Uterus (tissue), 4 donors: ENCODE results near the gene BBX. TPM values are rescaled to one million over a fixed set of nuclear protein-coding genes. Genes with fewer than 3 reads are reported as not detected.
A peak's percentile ranks its signal among the peaks of the same experiment; 100 is the strongest.

Source experiments
- DNase-seq, 2 donors: peaks; one replicate each; pipeline ENCODE4 v3.0.0-alpha.2; 2019 to 2020
- H3K27ac ChIP-seq, 2 donors: fragments of 200-600 bp; sonication (generic); 1 replicate in 1 of 2; 2 replicates in 1 of 2; pipeline ENCODE4 v1.5.1; 2016 to 2018
- H3K27me3 ChIP-seq, 2 donors: fragments of 200-600 bp; sonication (generic); one replicate each; pipeline ENCODE4 v1.5.1; 2018 to 2019; ENCODE audit warnings: control low read depth in 1 of 2
- H3K36me3 ChIP-seq, 2 donors: fragments of 200-600 bp; sonication (generic); one replicate each; pipeline ENCODE4 v1.5.1; 2019; ENCODE audit warnings: control low read depth in 1 of 2
- H3K4me1 ChIP-seq, 2 donors: fragments of 200-600 bp; sonication (generic); one replicate each; pipeline ENCODE4 v1.5.1; 2018 to 2019; ENCODE audit warnings: control low read depth in 1 of 2
- H3K4me3 ChIP-seq, 2 donors: fragments of 200-600 bp; sonication (generic); 1 replicate in 1 of 2; 2 replicates in 1 of 2; pipeline ENCODE4 v1.5.1; 2018 to 2019; ENCODE audit warnings: mild to moderate bottlenecking in 1 of 2
- H3K9me3 ChIP-seq, 2 donors: fragments of 200-600 bp; sonication (generic); one replicate each; pipeline ENCODE4 v1.5.1; 2019; ENCODE audit warnings: control low read depth in 1 of 2
- CTCF ChIP-seq, 4 experiments: fragments of 200-600 bp in 2 of 4; fragments of 450-650 bp in 2 of 4; sonication (generic) in 2 of 4; IDR thresholded peaks; one replicate each; pipeline ENCODE4 v1.5.1; 2016 to 2019; ENCODE audit warnings: antibody characterized with exemption in 4 of 4, mild to moderate bottlenecking in 2 of 4, moderate library complexity in 1 of 4
- POLR2A ChIP-seq, 2 donors: fragments of 450-650 bp; IDR thresholded peaks; one replicate each; pipeline ENCODE4 v1.6.1; 2016; ENCODE audit warnings: antibody characterized with exemption in 2 of 2, mild to moderate bottlenecking in 1 of 2, moderate library complexity in 1 of 2
- intact Hi-C: fragments of 100-400 bp; cut with DNase I; formaldehyde crosslinking; loops from one replicate; pipeline ENCODE4 v1.15.1; 2023; ENCODE audit warnings: low total_unique reads
- total RNA-seq, 4 donors: library from RNA; depleted of rRNA in 3 of 4; stranded (reverse); fragments of >200 nt in 3 of 4; gene quantifications; one replicate each; pipeline versions ENCODE4 v1.1.0 to v1.2.4, GENCODE V29; 2014 to 2023
- donor health status: DM: yes; HTN: yes; CAD: no.

BBX gene
- total RNA-seq, 4 donors from 2014 or later = 21.5 to 106 (median 63.8) TPM

- H3K27ac ChIP-seq = peak overlapping the region in 1 of 2 donors; percentile 34
- no peak for DNase-seq
- no peaks in the 10 kb centered on the region for H3K36me3 ChIP-seq
- no peaks in the 10 kb centered on the region for H3K4me1 ChIP-seq
- H3K4me3 ChIP-seq = no peak overlapping the region
- H3K27me3 ChIP-seq = no peaks in the 10 kb centered on the region
- no peaks in the 10 kb centered on the region for H3K9me3 ChIP-seq
- no peak for TF ChIP-seq POLR2A (IDR thresholded peaks at IDR 0.05)
- TF ChIP-seq CTCF (IDR thresholded peaks at IDR 0.05) = no peak
- intact Hi-C loops = no loop called here
Observed at GRCh38 chr3:107795514-107796094, 272.8 kb downstream of the BBX start.

DNA sequence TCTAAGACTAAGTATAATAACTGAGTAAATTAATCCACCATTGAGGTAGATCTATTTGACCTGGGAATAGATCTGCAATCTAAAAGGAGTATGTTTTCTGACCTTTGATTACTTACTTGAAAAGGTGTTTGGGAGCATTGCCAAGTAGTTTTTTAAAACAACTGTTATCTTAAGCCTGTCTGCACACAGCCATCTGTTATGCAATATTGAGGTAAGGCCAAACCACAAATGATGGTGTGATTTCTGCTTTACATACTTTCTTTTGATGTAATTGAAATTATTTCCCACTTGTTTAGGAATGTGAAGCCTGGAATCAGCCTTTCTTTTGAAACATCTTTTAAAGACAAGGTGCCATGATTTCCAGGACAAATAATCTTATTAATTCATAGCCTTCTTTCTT is 274.0 kb downstream of the BBX start:
- no peaks in the 10 kb centered on the region for H3K9me3 ChIP-seq
- no peak for DNase-seq
- H3K4me1 ChIP-seq = no peaks in the 10 kb centered on the region
- TF ChIP-seq POLR2A (IDR thresholded peaks at IDR 0.05) = no peak
- TF ChIP-seq CTCF (IDR thresholded peaks at IDR 0.05) = no peak
- no peak overlapping the region for H3K4me3 ChIP-seq
- no peaks in the 10 kb centered on the region for H3K36me3 ChIP-seq
- no peak overlapping the region for H3K27ac ChIP-seq
- no peaks in the 10 kb centered on the region for H3K27me3 ChIP-seq
- intact Hi-C loops = no loop called here

- no peak overlapping the region for H3K27ac ChIP-seq
- intact Hi-C loops = no loop called here
- H3K27me3 ChIP-seq = no peaks in the 10 kb centered on the region
- no peaks in the 10 kb centered on the region for H3K36me3 ChIP-seq
- TF ChIP-seq CTCF (IDR thresholded peaks at IDR 0.05) (no peak), POLR2A (IDR thresholded peaks at IDR 0.05) (no peak)
- no peak for DNase-seq
- no peak overlapping the region for H3K4me3 ChIP-seq
- H3K9me3 ChIP-seq = no peaks in the 10 kb centered on the region
- H3K4me1 ChIP-seq = no peaks in the 10 kb centered on the region
Observed at GRCh38 chr3:107797586-107797985, 274.8 kb downstream of the BBX start.

- H3K27ac ChIP-seq = no peak overlapping the region
- H3K4me3 ChIP-seq = no peak overlapping the region
- no peaks in the 10 kb centered on the region for H3K27me3 ChIP-seq
- TF ChIP-seq POLR2A (IDR thresholded peaks at IDR 0.05) (no peak), CTCF (IDR thresholded peaks at IDR 0.05) (no peak)
- intact Hi-C loops = no loop called here
- no peaks in the 10 kb centered on the region for H3K9me3 ChIP-seq
- H3K4me1 ChIP-seq = no peaks in the 10 kb centered on the region
- H3K36me3 ChIP-seq = no peaks in the 10 kb centered on the region
- DNase-seq = no peak
Observed at GRCh38 chr3:107798381-107798780, 275.6 kb downstream of the BBX start.

DNA sequence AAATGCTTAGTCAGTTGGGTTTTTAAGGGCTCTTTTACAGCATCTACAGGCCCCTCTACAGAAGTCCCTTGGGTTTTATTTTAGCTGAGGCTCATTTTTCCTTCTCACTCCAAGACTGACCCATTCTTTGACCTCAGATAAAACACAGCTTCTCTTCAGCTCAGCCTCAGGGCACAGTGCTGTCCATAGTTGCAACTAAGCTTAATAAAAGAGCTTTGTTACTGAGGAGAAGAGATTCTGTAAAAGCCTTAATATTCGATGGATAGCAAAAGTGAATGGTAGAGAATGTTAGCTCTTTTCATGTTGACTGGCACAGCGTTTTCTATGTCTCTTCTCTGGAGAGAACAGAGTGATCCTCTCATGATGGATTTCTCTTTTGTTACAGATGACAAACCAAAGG is 277.9 kb downstream of the BBX start:
- intact Hi-C loops = no loop called here
- Histone ChIP-seq H3K27me3 (no peaks in the 10 kb centered on the region), H3K27ac (no peak overlapping the region), H3K36me3 (no peaks in the 10 kb centered on the region), H3K4me1 (no peaks in the 10 kb centered on the region), H3K9me3 (no peaks in the 10 kb centered on the region), H3K4me3 (no peak overlapping the region)
- no peak for DNase-seq
- TF ChIP-seq POLR2A (IDR thresholded peaks at IDR 0.05) = no peak
- no peak for TF ChIP-seq CTCF (IDR thresholded peaks at IDR 0.05)
